HEK293T (cell line): ENCODE data around the gene PCF11.

ENCODE experiments used
- ARNT ChIP-seq: fragments of 450-650 bp; IDR thresholded peaks from 2 replicates; pipeline ENCODE4 v1.6.1; 2017; ENCODE audit warnings: mild to moderate bottlenecking
- BHLHE40 ChIP-seq: fragments of 450-650 bp; IDR thresholded peaks from 2 replicates; pipeline ENCODE4 v1.6.1; 2016; ENCODE audit warnings: mild to moderate bottlenecking, moderate library complexity, borderline replicate concordance
- FOXA1 ChIP-seq: fragments of 450-650 bp; IDR thresholded peaks from 2 replicates; pipeline ENCODE4 v1.6.1; 2016; ENCODE audit warnings: mild to moderate bottlenecking
- FOXM1 ChIP-seq: fragments of 450-650 bp; IDR thresholded peaks from 2 replicates; pipeline ENCODE4 v1.6.1; 2017; ENCODE audit warnings: mild to moderate bottlenecking, borderline replicate concordance
- L3MBTL2 ChIP-seq: fragments of 450-650 bp; conservative IDR thresholded peaks from 2 replicates; pipeline ENCODE4 v1.6.1; 2016; ENCODE audit warnings: mild to moderate bottlenecking
- LEF1 ChIP-seq: fragments of 450-650 bp; IDR thresholded peaks from 2 replicates; pipeline ENCODE4 v1.6.1; 2017; ENCODE audit warnings: mild to moderate bottlenecking, borderline replicate concordance
- NFRKB ChIP-seq: fragments of 450-650 bp; IDR thresholded peaks from 2 replicates; pipeline ENCODE4 v1.6.1; 2016; ENCODE audit warnings: mild to moderate bottlenecking, moderate library complexity
- SP1 ChIP-seq: fragments of 450-650 bp; IDR thresholded peaks from 2 replicates; pipeline ENCODE4 v1.6.1; 2017

DNA sequence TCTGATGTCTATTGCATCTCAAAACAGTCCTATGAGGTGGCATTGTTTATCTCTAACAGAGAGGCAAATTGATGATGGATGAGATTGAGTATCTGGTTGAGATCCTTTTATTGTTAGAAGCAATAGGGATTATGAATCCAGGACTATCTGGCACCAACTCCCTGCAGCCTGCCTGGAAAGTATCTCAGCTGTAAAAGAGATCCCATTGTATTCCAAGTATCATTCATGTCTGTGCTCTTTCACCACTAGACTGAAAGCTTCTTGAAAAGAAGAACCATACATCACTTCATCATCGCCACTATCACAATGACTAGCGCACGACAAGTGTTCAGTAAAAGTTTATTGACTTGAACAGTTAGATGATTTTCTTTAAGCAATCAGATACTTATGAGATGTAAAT lies 41.9 kb upstream of the PCF11 start:
- TF ChIP-seq BHLHE40 (no peak), L3MBTL2 (no peak), NFRKB (no peak), LEF1 (no peak), ARNT (no peak), FOXA1 (no peak), FOXM1 (no peak), SP1 (no peak)
